IMR-90 (cell line): ENCODE data around the gene PPL.

Experiments
- MAFK ChIP-seq: IDR thresholded peaks from 2 replicates; pipeline ENCODE4 v1.6.1; 2012; ENCODE audit warnings: low read depth, low read length, improper control_type of control experiment
- RCOR1 ChIP-seq: IDR thresholded peaks from 2 replicates; pipeline ENCODE4 v1.6.1; 2012; ENCODE audit warnings: mild to moderate bottlenecking, low read length, improper control_type of control experiment; ENCODE audit not compliant: insufficient replicate concordance

GRCh38 chr16:4882000-4882632, 54.8 kb downstream of the PPL start:
- TF ChIP-seq RCOR1 (no peak), MAFK (no peak)
